ENCODE data around the gene TTC28.
A peak's percentile ranks its signal among the peaks of the same experiment; 100 is the strongest.

The TTC28 gene

DNA sequence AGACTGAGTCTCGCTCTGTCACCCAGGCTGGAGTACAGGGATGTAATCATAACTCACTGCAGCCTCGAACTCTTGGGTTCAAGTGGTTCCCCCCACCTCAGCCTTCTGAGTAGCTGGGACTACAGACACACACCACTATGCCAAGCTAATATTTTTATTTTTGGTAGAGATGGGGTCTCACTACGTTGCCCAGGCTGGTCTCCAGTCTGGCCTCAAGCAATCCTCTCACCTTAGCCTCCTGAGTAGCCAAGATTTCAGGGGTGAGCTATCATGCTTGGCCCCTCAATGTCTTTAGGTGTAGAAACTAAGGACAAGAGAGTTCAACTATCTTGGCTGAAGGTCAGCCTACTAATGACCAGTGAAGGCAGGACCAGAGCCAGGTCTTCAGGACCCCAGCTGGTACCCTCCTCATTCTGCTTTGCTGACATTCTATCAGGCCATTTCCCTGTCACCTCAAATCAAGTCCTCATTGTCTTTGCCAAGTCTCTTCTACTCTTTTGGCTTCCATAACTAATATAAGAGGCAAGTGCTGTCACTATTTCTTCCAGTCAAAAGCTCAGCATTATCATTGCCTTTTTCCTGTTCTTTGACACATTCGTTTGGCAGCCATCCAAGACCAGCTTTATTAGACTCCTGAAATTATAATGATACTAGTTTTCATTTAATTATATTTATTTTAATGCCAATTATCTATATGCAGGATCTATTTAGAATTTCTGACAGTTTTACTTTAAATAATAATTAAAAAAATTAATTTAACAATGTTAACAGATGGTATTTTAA, 496.4 kb downstream of the TTC28 start:
- H3K4me3 Mint-ChIP-seq, result no peak overlapping the region

GRCh38 chr22:28180804-28181731, 498.6 kb downstream of the TTC28 start:
- DNase-seq, result no peak
- no peak for TF ChIP-seq CTCF (IDR thresholded peaks at IDR 0.05)
- H3K9me3 Mint-ChIP-seq, result no peaks in the 10 kb centered on the region
- peaks cover 4% of the 10 kb centered on the region for H3K36me3 Mint-ChIP-seq (ENCODE audit: low read depth)
- H3K27ac Mint-ChIP-seq, result no peak overlapping the region
- no peaks in the 10 kb centered on the region for H3K27me3 Mint-ChIP-seq (ENCODE audit: low read depth, poor library complexity)
- no peak overlapping the region for H3K4me3 Mint-ChIP-seq
- H3K4me1 Mint-ChIP-seq, result peaks cover 12% of the 10 kb centered on the region

More for the DNA sequence above, 496.4 kb downstream of the TTC28 start:
- Mint-ChIP-seq H3K9me3 (no peaks in the 10 kb centered on the region), H3K36me3 (ENCODE audit: low read depth) (no peaks in the 10 kb centered on the region), H3K4me1 (peaks cover 28% of the 10 kb centered on the region), H3K27me3 (ENCODE audit: low read depth, poor library complexity) (no peaks in the 10 kb centered on the region), H3K27ac (peak overlapping the region; percentile 64)
- TF ChIP-seq CTCF (IDR thresholded peaks at IDR 0.05), result no peak
- DNase-seq, result no peak

- TF ChIP-seq CTCF (IDR thresholded peaks at IDR 0.05), result no peak
- peaks cover 5% of the 10 kb centered on the region for H3K36me3 Mint-ChIP-seq (ENCODE audit: low read depth)
- no peaks in the 10 kb centered on the region for H3K9me3 Mint-ChIP-seq
- no peak overlapping the region for H3K27ac Mint-ChIP-seq
- no peak for DNase-seq
- no peaks in the 10 kb centered on the region for H3K27me3 Mint-ChIP-seq (ENCODE audit: low read depth, poor library complexity)
- peaks cover 12% of the 10 kb centered on the region for H3K4me1 Mint-ChIP-seq
- no peak overlapping the region for H3K4me3 Mint-ChIP-seq
These were observed 500.2 kb downstream of the TTC28 start for GRCh38 chr22:28179392-28179791.

- no peak for DNase-seq
- peaks cover 3% of the 10 kb centered on the region for H3K9me3 Mint-ChIP-seq
- H3K27ac Mint-ChIP-seq, result peak overlapping the region; percentile 50
- no peak for TF ChIP-seq CTCF (IDR thresholded peaks at IDR 0.05)
- peaks cover 23% of the 10 kb centered on the region for H3K4me1 Mint-ChIP-seq
- H3K36me3 Mint-ChIP-seq (ENCODE audit: low read depth), result peaks cover 7% of the 10 kb centered on the region
- no peak overlapping the region for H3K4me3 Mint-ChIP-seq
- no peaks in the 10 kb centered on the region for H3K27me3 Mint-ChIP-seq (ENCODE audit: low read depth, poor library complexity)
These were observed 503.7 kb downstream of the TTC28 start for GRCh38 chr22:28175730-28176492.

GRCh38 chr22:28174509-28174908, 505.1 kb downstream of the TTC28 start:
- Mint-ChIP-seq H3K9me3 (peaks cover 12% of the 10 kb centered on the region), H3K36me3 (ENCODE audit: low read depth) (peaks cover 19% of the 10 kb centered on the region), H3K4me3 (no peak overlapping the region), H3K27me3 (ENCODE audit: low read depth, poor library complexity) (no peaks in the 10 kb centered on the region), H3K27ac (peak overlapping the region; percentile 31), H3K4me1 (peaks cover 27% of the 10 kb centered on the region)
- DNase-seq, result no peak
- TF ChIP-seq CTCF (IDR thresholded peaks at IDR 0.05), result no peak
